VCaP (cell line): ENCODE results near the gene ADCY7.

ENCODE experiments used
- H3K27ac ChIP-seq: fragments of 450-650 bp; 2 replicates; pipeline ENCODE4 v1.5.1; 2017
- CTCF ChIP-seq: fragments of 450-650 bp; conservative IDR thresholded peaks from 2 replicates; pipeline ENCODE4 v1.5.1; 2017; ENCODE audit warnings: mild to moderate bottlenecking, moderate library complexity

The ADCY7 gene

GRCh38 chr16:50269769-50270509, 3.6 kb downstream of the ADCY7 start:
- H3K27ac ChIP-seq: no peak overlapping the region
- no peak for TF ChIP-seq CTCF

GRCh38 chr16:50270510-50271147, 4.3 kb downstream of the ADCY7 start:
- TF ChIP-seq CTCF: no peak
- H3K27ac ChIP-seq: no peak overlapping the region

GRCh38 chr16:50271148-50272041, 5.0 kb downstream of the ADCY7 start:
- no peak for TF ChIP-seq CTCF
- H3K27ac ChIP-seq: no peak overlapping the region

- H3K27ac ChIP-seq: no peak overlapping the region
- TF ChIP-seq CTCF: no peak
Observed at GRCh38 chr16:50272111-50272571, 5.8 kb downstream of the ADCY7 start.

GRCh38 chr16:50272687-50273381, 6.5 kb downstream of the ADCY7 start:
- no peak for TF ChIP-seq CTCF
- H3K27ac ChIP-seq: no peak overlapping the region

- TF ChIP-seq CTCF: no peak
- no peak overlapping the region for H3K27ac ChIP-seq
Observed at GRCh38 chr16:50273382-50273690, 7.0 kb downstream of the ADCY7 start.
